Astrocyte of the spinal cord (primary cell): Measurements from ENCODE around the gene UPF1.
A peak's percentile ranks its signal among the peaks of the same experiment; 100 is the strongest.

ENCODE experiments used
- DNase-seq: peaks from one replicate; pipeline ENCODE4 v3.0.0; 2011; ENCODE audit warnings: low read depth, low spot score
- H3K4me3 ChIP-seq: 2 replicates; pipeline ENCODE4 v1.5.1; 2011; ENCODE audit warnings: low read depth, mild to moderate bottlenecking, low read length, moderate library complexity
- CTCF ChIP-seq: IDR thresholded peaks from 2 replicates; pipeline ENCODE4 v1.5.1; 2012; ENCODE audit warnings: low read depth, mild to moderate bottlenecking, low read length, inconsistent platforms
- in situ Hi-C: cut with HindIII; loops from 2 replicates; pipeline ENCODE4 v1.10.0; 2017; ENCODE audit warnings: low sequenced_read_pairs

UPF1 gene

GRCh38 chr19:18850471-18851375 is 19.0 kb downstream of the UPF1 start:
- H3K4me3 ChIP-seq: no peak overlapping the region
- TF ChIP-seq CTCF: no peak
- DNase-seq: no peak
- in situ Hi-C loops: no loop called here

- H3K4me3 ChIP-seq: no peak overlapping the region
- no peak for DNase-seq
- TF ChIP-seq CTCF: no peak
- in situ Hi-C loops: no loop called here
Observed at GRCh38 chr19:18851673-18852325, 20.0 kb downstream of the UPF1 start.

GRCh38 chr19:18852648-18853047 is 20.9 kb downstream of the UPF1 start:
- in situ Hi-C loops: no loop called here
- DNase-seq: no peak
- TF ChIP-seq CTCF: no peak
- no peak overlapping the region for H3K4me3 ChIP-seq

GRCh38 chr19:18853755-18854427 is 22.1 kb downstream of the UPF1 start:
- no peak for DNase-seq
- in situ Hi-C loops: no loop called here
- H3K4me3 ChIP-seq: no peak overlapping the region
- peak; percentile 3 for TF ChIP-seq CTCF

GRCh38 chr19:18854982-18855381 is 23.2 kb downstream of the UPF1 start:
- no peak overlapping the region for H3K4me3 ChIP-seq
- in situ Hi-C loops: no loop called here
- no peak for DNase-seq
- TF ChIP-seq CTCF: no peak

- DNase-seq: no peak
- no peak overlapping the region for H3K4me3 ChIP-seq
- TF ChIP-seq CTCF: no peak
- in situ Hi-C loops: no loop called here
Observed at GRCh38 chr19:18855647-18856384, 24.1 kb downstream of the UPF1 start.
